Measurements from ENCODE around the gene FAM240B.

The FAM240B gene

GRCh38 chr9:38700695-38701094 lies 19.2 kb downstream of the FAM240B start:
- FAIRE-seq (peak; percentile 92), DNase-seq (ENCODE audit: low spot score) (peak; percentile 88)

GRCh38 chr9:38699337-38699736 lies 20.6 kb downstream of the FAM240B start:
- DNase-seq (ENCODE audit: low spot score) (no peak), FAIRE-seq (no peak)

GRCh38 chr9:38697776-38698300 lies 22.1 kb downstream of the FAM240B start:
- FAIRE-seq (peak; percentile 50), DNase-seq (ENCODE audit: low spot score) (no peak)

GRCh38 chr9:38696999-38697398 lies 22.9 kb downstream of the FAM240B start:
- no peak for DNase-seq (ENCODE audit: low spot score)
- FAIRE-seq = no peak

GRCh38 chr9:38694676-38695075 lies 25.3 kb downstream of the FAM240B start:
- DNase-seq (ENCODE audit: low spot score) = no peak
- no peak for FAIRE-seq

GRCh38 chr9:38692707-38693106 lies 27.2 kb downstream of the FAM240B start:
- FAIRE-seq (no peak), DNase-seq (ENCODE audit: low spot score) (no peak)

- no peak for FAIRE-seq
- DNase-seq (ENCODE audit: low spot score) = no peak
Observed at GRCh38 chr9:38690574-38690973, 29.4 kb downstream of the FAM240B start.

GRCh38 chr9:38689678-38690077 lies 30.3 kb downstream of the FAM240B start:
- FAIRE-seq (no peak), DNase-seq (ENCODE audit: low spot score) (no peak)

- FAIRE-seq (peak; percentile 42), DNase-seq (ENCODE audit: low spot score) (no peak)
Observed at GRCh38 chr9:38687992-38688391, 31.9 kb downstream of the FAM240B start.

GRCh38 chr9:38687389-38687842 lies 32.5 kb downstream of the FAM240B start:
- FAIRE-seq (no peak), DNase-seq (ENCODE audit: low spot score) (no peak)

GRCh38 chr9:38686933-38687332 lies 33.0 kb downstream of the FAM240B start:
- no peak for DNase-seq (ENCODE audit: low spot score)
- FAIRE-seq = no peak

- no peak for DNase-seq (ENCODE audit: low spot score)
- FAIRE-seq = no peak
Observed at GRCh38 chr9:38685535-38685934, 34.4 kb downstream of the FAM240B start.

- DNase-seq (ENCODE audit: low spot score) = no peak
- FAIRE-seq = no peak
Observed at GRCh38 chr9:38683336-38683735, 36.6 kb downstream of the FAM240B start.

GRCh38 chr9:38682713-38683112 lies 37.2 kb downstream of the FAM240B start:
- peak; percentile 87 for DNase-seq (ENCODE audit: low spot score)

GRCh38 chr9:38681747-38682227 lies 38.1 kb downstream of the FAM240B start:
- FAIRE-seq (peak; percentile 68), DNase-seq (ENCODE audit: low spot score) (peak; percentile 48)

More at GRCh38 chr9:38682713-38683112, 37.2 kb downstream of the FAM240B start:
- no peak for FAIRE-seq

GRCh38 chr9:38680837-38681445 lies 39.0 kb downstream of the FAM240B start:
- DNase-seq (ENCODE audit: low spot score) = no peak
- peak; percentile 69 for FAIRE-seq

GRCh38 chr9:38677660-38678303 lies 42.2 kb downstream of the FAM240B start:
- FAIRE-seq (no peak), DNase-seq (ENCODE audit: low spot score) (no peak)

- no peak for DNase-seq (ENCODE audit: low spot score)
- peak; percentile 74 for FAIRE-seq
Observed at GRCh38 chr9:38675831-38676230, 44.1 kb downstream of the FAM240B start.

GRCh38 chr9:38675211-38675610 lies 44.7 kb downstream of the FAM240B start:
- FAIRE-seq = no peak
- DNase-seq (ENCODE audit: low spot score) = no peak

GRCh38 chr9:38673399-38674193 lies 46.3 kb downstream of the FAM240B start:
- DNase-seq (ENCODE audit: low spot score) (no peak), FAIRE-seq (peak; percentile 46)

GRCh38 chr9:38671748-38672147 lies 48.2 kb downstream of the FAM240B start:
- peak; percentile 48 for DNase-seq (ENCODE audit: low spot score)

GRCh38 chr9:38671372-38671731 lies 48.6 kb downstream of the FAM240B start:
- FAIRE-seq = no peak
- no peak for DNase-seq (ENCODE audit: low spot score)

More at GRCh38 chr9:38671748-38672147, 48.2 kb downstream of the FAM240B start:
- FAIRE-seq = no peak

Measured in urothelium cell line (cell line).